ENCODE results near the gene FRMD5.
A peak's percentile ranks its signal among the peaks of the same experiment; 100 is the strongest.

FRMD5 gene

GRCh38 chr15:43931119-43931518, 264.0 kb downstream of the FRMD5 start:
- DNase-seq (ENCODE audit: low read depth in 2 of 3, low spot score in 1 of 3), result no peak

GRCh38 chr15:43930556-43930955, 264.5 kb downstream of the FRMD5 start:
- DNase-seq (ENCODE audit: low read depth in 2 of 3, low spot score in 1 of 3), result no peak

GRCh38 chr15:43930079-43930478, 265.0 kb downstream of the FRMD5 start:
- DNase-seq (ENCODE audit: low read depth in 2 of 3, low spot score in 1 of 3), result no peak

- no peak for DNase-seq (ENCODE audit: low read depth in 2 of 3, low spot score in 1 of 3)
Measured at GRCh38 chr15:43928152-43928551, 266.9 kb downstream of the FRMD5 start.

GRCh38 chr15:43927203-43927602, 267.9 kb downstream of the FRMD5 start:
- no peak for DNase-seq (ENCODE audit: low read depth in 2 of 3, low spot score in 1 of 3)

GRCh38 chr15:43923553-43923952, 271.5 kb downstream of the FRMD5 start:
- no peak for DNase-seq (ENCODE audit: low read depth in 2 of 3, low spot score in 1 of 3)

GRCh38 chr15:43922021-43922420, 273.1 kb downstream of the FRMD5 start:
- DNase-seq (ENCODE audit: low read depth in 2 of 3, low spot score in 1 of 3), result no peak

- DNase-seq (ENCODE audit: low read depth in 2 of 3, low spot score in 1 of 3), result no peak
Measured at GRCh38 chr15:43920815-43921214, 274.3 kb downstream of the FRMD5 start.

- no peak for DNase-seq (ENCODE audit: low read depth in 2 of 3, low spot score in 1 of 3)
Measured at GRCh38 chr15:43920254-43920600, 274.8 kb downstream of the FRMD5 start.

GRCh38 chr15:43919540-43920253, 275.4 kb downstream of the FRMD5 start:
- no peak for DNase-seq (ENCODE audit: low read depth in 2 of 3, low spot score in 1 of 3)

GRCh38 chr15:43918717-43919116, 276.4 kb downstream of the FRMD5 start:
- no peak for DNase-seq (ENCODE audit: low read depth in 2 of 3, low spot score in 1 of 3)

GRCh38 chr15:43916326-43916660, 278.8 kb downstream of the FRMD5 start:
- no peak for DNase-seq (ENCODE audit: low read depth in 2 of 3, low spot score in 1 of 3)

- no peak for DNase-seq (ENCODE audit: low read depth in 2 of 3, low spot score in 1 of 3)
Measured at GRCh38 chr15:43915631-43916325, 279.3 kb downstream of the FRMD5 start.

- no peak for DNase-seq (ENCODE audit: low read depth in 2 of 3, low spot score in 1 of 3)
Measured at GRCh38 chr15:43913941-43914340, 281.1 kb downstream of the FRMD5 start.

- DNase-seq (ENCODE audit: low read depth in 2 of 3, low spot score in 1 of 3), result no peak
Measured at GRCh38 chr15:43913026-43913780, 281.9 kb downstream of the FRMD5 start.

GRCh38 chr15:43912208-43912607, 282.9 kb downstream of the FRMD5 start:
- DNase-seq (ENCODE audit: low read depth in 2 of 3, low spot score in 1 of 3), result no peak

GRCh38 chr15:43911235-43911781, 283.8 kb downstream of the FRMD5 start:
- no peak for DNase-seq (ENCODE audit: low read depth in 2 of 3, low spot score in 1 of 3)

GRCh38 chr15:43908516-43909050, 286.5 kb downstream of the FRMD5 start:
- DNase-seq (ENCODE audit: low read depth in 2 of 3, low spot score in 1 of 3), result no peak

GRCh38 chr15:43905755-43906154, 289.3 kb downstream of the FRMD5 start:
- no peak for DNase-seq (ENCODE audit: low read depth in 2 of 3, low spot score in 1 of 3)

- DNase-seq (ENCODE audit: low read depth in 2 of 3, low spot score in 1 of 3), result peak; percentile 29 to 78 (median 37)
Measured at GRCh38 chr15:43903864-43904290, 291.2 kb downstream of the FRMD5 start.

- no peak for DNase-seq (ENCODE audit: low read depth in 2 of 3, low spot score in 1 of 3)
Measured at GRCh38 chr15:43901495-43901894, 293.6 kb downstream of the FRMD5 start.

- DNase-seq (ENCODE audit: low read depth in 2 of 3, low spot score in 1 of 3), result no peak
Measured at GRCh38 chr15:43900996-43901395, 294.1 kb downstream of the FRMD5 start.
